DOHH2 (cell line): ENCODE results near the gene LSR.

ENCODE experiments used
- EZH2phosphoT487 ChIP-seq: fragments of 200-600 bp; sonication (generic); IDR thresholded peaks from 2 replicates; pipeline ENCODE4 v1.6.1; 2017; ENCODE audit warnings: borderline replicate concordance, mild to moderate bottlenecking, antibody characterized with exemption, low read length, moderate library complexity, mixed read lengths
- TF ChIP-seq, protein P1 (sequence below): fragments of 200-600 bp; sonication (generic); IDR thresholded peaks from one replicate; pipeline ENCODE4 v1.5.1; 2014; ENCODE audit warnings: antibody characterized with exemption, mild to moderate bottlenecking, low read depth, low read length; ENCODE audit not compliant: poor library complexity, severe bottlenecking

GRCh38 chr19:35268536-35269437, 20.0 kb downstream of the LSR start, which contains the start of gene USF2:
- TF ChIP-seq, protein P1, sequence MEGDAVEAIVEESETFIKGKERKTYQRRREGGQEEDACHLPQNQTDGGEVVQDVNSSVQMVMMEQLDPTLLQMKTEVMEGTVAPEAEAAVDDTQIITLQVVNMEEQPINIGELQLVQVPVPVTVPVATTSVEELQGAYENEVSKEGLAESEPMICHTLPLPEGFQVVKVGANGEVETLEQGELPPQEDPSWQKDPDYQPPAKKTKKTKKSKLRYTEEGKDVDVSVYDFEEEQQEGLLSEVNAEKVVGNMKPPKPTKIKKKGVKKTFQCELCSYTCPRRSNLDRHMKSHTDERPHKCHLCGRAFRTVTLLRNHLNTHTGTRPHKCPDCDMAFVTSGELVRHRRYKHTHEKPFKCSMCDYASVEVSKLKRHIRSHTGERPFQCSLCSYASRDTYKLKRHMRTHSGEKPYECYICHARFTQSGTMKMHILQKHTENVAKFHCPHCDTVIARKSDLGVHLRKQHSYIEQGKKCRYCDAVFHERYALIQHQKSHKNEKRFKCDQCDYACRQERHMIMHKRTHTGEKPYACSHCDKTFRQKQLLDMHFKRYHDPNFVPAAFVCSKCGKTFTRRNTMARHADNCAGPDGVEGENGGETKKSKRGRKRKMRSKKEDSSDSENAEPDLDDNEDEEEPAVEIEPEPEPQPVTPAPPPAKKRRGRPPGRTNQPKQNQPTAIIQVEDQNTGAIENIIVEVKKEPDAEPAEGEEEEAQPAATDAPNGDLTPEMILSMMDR: no peak
- no peak for TF ChIP-seq EZH2phosphoT487
